Activated naive CD4-positive, alpha-beta T cell treated with Interleukin-2 at 50 U/mL for 16 hours (primary cell): ENCODE measurements around the gene B4GALT5.
A peak's percentile ranks its signal among the peaks of the same experiment; 100 is the strongest.
"Not testable (repeated sequence)": the region's sequence is repeated elsewhere in the genome, so short reads cannot be mapped to it uniquely, and the experiment has no call there.

Experiments
- DNase-seq: peaks from one replicate; pipeline ENCODE4 v3.0.0-alpha.2; 2020

Gene B4GALT5

DNA sequence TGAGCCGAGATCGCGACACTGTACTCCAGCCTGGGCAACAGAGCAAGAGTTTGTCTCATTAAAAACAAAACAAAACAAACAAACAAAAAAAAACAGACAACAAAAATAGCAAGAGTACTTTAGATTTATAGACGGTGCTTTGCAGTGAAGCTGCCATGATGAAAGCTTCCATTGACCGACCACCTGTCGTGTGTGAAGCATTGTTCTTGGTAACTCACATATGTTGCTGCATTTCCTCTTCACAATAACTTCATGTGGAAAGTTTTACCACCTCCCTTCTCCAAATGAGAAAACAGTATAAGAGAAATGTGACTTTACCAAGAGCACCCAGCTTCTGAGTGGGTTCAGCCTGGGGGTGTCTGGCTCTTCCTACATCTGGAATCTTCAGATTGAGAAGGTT lies 89.4 kb downstream of the B4GALT5 start:
- no peak for DNase-seq

DNA sequence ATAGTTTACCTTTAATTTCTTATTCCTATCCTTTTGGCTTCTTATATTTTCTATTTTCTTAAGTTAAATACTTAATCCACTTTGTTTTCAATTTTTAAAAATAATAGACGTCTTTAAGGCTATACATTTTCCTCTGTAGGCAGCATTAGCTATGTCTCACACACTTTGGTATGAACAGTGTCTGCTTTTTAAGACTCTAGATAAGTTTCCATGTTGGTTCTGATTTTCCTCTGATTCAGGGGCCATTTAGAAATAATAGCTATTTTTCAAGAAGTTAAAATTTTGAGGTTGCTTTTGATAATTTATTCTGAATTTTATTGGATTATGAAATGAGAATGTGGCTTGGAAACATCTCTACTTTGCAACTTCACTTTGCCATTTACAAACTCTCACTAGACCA lies 91.4 kb downstream of the B4GALT5 start:
- no peak for DNase-seq

DNA sequence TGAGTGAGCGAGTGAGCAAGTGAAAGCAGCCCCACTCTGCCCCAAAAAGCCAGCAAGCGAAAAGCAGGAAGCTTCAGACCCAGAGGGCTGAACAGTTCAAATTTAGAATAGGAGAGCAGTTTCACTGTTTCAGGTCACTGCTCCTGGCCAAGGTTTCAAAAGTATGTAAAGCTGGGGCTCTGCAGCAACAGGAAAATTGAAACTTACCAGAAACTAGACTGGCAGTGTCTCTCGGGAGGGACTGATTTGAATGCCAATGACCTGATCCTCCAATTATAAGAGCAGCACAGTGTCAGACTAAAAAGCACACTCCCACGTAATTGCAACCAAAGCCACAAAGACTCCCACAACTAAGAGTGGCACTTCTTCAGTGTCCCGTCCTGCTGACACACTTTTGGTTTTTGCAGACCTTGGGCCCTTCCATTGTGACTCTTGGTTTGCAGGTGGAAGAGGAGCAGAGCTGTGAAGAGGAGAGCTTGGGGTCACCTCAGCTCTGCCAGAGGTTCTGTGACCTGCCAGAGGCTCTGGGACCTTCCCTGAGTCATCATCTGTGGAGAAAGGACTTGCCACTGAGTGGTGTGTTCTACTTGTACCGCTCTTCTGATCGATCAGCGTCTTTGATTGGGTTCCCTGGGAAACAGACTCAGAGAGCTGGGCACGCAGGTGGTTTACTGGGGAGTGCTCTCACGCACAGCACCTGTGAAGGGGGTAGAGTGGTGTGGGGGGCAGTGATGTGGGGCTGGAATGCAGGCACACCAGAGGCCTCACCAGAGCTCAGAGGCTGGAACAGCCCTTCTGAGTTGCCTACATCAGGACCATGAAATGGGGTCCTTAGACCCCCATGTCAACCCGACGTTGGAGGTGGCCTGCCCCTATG lies 93.1 kb downstream of the B4GALT5 start:
- DNase-seq, result peak; percentile 32

DNA sequence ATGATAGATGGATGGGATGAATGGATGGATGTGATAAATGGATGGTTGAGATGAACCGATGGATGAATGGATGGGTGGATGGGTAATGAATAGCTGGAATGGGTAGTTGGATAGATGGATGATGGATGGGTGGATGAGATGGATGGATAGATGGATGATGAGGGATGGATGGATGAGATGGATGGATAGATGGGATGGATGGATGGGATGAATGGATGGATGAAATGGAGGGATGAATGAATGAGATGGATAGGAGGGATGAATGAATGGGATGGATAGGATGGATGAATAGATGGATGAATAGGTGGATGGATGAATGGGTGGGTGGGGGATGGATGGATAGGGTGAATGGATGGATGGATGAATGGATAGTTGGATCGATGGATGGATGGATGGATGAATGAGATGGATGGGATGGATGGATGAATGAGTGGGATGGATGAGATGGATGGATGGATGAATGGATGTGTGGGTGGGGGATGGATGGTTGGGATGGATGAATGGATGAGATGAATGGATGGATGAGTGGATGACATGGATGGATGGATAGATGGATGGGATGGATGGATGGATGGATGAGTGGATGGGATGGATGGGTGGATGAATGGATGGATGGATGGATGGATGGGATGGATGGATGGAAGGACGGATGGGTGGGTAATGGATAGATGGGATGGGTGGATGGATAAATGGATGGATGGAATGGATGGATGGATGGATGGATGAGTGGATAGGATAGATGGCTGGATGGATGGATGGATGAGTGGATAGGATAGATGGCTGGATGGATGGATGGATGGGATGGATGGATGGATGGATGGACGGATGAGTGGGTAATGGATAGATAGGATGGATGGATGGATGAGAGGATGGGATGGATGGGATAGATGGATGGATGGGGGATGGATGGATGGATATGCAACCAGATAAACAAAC lies 94.3 kb downstream of the B4GALT5 start:
- DNase-seq, result no peak

DNA sequence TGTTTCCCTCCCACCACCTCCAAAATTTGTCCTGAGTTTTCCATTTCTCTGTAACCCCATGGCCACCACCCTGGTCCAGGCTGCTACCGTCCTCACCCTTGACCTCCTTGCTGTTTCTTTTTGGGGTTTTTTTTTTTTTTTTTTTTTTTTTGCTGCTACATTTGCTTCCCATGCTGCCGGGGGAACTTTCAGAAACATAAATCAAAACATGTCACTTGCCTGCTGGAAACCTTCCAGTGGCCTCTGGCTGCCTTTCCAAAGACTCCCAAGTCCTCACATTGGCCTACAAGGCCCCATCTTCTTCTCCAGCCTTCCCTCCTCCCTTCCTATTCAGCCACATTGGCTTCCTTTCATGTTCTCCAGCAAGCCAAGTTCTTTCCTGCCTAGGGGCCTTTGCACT lies 95.4 kb downstream of the B4GALT5 start:
- DNase-seq, result no peak

DNA sequence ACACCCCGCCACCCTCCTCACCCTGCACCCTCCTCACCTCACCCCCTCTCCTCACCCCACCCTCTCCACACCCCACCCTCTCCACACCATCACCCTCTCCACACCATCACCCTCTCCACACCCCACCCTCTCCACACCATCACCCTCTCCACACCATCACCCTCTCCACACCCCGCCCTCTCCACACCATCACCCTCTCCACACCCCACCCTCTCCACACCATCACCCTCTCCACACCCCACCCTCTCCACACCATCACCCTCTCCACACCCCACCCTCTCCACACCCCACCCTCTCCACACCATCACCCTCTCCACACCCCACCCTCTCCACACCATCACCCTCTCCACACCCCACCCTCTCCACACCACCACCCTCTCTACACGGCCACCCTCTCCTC lies 96.3 kb downstream of the B4GALT5 start:
- DNase-seq, result not testable (repeated sequence)

DNA sequence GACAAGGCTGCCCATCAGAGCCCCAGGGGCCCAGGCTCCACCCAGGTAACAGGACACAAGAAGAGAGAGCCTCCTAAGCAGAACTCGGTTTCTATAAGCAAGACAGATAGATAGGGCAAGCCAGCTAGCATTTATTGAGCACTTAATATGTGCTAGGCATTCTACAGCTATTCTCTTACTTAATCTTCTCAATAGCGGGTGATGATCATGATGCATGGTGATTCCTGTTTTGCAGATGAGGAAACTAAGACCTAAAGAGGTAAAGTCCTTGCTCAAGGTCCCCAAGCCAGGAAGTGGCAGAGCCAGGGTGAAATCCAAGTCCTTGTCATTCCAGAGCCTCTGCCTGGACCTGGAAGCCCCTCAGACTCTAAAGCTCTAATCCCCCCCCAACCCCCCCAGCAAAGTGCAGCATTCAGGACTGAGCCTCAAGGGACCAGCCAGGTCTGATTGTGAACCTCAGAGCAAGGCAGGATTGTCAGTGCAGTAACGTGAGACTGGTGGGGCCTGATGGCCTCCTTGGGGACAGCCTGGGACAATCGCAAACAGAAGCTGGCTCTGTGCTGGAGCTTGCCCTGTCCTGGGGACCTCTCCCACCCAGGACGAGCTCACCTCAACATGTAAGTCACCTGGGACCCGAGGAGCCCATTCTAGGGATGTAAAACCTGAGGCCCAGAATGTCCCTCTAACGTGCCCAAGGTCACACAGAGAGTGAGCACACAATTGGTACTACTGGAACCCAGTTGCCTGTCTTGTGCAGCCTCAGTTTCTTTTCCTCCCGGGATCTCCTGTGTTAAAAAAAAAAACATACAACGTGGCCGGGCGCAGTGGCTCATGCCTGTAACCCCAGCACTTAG lies 97.3 kb downstream of the B4GALT5 start:
- no peak for DNase-seq

DNA sequence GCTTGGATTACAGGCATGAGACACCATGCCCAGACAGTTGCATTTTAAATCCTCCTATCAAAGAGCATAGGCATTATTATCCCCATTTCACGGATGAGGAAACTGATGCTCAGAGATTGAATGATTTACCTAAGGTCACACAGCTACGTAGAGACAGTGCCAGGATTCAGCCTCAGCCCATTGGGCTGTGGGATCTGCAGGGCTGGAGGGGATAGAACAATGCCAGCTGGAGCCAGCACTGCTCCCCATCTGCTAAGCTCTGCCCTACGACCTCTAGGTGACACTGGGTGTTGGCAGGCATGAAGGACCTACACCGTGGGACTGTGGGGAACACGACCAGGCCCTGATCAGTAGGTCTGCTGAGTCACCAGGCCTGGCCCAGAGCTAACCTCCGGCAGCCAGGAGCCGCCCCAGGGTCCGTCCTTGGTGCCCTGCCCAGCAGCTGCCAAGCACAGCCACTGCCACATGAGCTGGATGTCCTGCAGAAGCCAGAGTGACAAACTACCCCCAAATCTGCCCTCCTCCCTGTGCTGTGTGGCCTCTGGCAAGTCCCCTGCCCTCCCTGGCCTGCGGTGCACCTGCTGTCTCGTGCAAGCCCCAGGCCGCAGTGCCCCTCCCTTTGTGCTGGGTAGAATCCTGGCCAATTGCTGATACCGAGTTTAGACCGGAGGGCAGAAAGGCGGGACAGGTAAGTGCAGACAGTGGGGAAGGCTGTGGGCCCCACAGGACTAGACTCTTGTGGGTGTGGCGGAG lies 98.1 kb downstream of the B4GALT5 start:
- DNase-seq, result no peak

DNA sequence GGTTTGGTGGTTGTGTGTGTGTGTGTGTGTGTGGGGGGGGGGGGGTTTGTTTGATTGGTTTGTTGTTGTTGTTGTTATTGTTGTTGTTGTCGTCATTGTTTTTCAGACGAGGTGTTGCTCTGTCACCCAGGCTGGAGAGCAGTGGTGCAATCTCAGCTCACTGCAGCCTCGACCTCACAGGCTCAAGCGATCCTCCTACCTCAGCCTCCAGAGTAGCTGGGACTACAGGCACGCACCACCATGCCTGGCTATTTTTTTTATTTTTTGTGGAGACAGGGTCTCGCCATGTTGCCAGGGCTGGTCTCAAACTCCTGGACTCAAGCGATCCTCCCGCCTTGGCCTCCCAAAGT lies 98.7 kb downstream of the B4GALT5 start:
- not testable (repeated sequence) for DNase-seq

DNA sequence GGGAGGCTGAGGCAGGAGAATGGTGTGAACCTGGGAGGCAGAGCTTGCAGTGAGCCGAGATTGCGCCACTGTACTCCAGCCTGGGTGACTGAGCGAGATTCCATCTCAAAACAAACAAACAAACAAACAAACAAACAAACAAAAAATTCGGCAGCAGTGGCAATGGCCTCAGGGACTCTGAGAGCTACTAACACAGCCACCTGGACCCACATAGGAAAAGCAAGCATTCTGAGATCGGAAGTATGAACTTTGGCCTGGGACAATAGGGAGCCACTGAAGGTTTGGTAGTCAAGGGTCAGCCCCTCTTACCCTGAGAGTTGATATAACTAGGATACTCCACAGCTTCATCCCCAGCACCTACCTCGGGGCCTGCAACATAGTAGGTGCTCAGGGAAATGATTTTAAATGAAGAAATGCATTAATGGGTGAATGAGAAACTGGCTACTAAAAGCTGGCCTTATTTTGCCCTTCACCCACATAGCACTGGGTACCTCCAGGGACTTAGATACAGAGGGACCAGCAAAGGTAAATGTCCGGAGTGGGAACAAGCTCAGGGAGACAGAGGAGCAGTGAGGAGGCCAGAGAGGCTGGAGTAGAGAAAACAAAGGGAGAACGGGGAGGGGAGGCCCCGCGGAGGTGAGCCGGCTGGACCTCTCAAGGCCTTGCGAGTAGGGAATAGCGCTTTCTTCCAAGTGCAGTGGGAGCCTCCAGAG lies 99.2 kb downstream of the B4GALT5 start:
- DNase-seq, result no peak

DNA sequence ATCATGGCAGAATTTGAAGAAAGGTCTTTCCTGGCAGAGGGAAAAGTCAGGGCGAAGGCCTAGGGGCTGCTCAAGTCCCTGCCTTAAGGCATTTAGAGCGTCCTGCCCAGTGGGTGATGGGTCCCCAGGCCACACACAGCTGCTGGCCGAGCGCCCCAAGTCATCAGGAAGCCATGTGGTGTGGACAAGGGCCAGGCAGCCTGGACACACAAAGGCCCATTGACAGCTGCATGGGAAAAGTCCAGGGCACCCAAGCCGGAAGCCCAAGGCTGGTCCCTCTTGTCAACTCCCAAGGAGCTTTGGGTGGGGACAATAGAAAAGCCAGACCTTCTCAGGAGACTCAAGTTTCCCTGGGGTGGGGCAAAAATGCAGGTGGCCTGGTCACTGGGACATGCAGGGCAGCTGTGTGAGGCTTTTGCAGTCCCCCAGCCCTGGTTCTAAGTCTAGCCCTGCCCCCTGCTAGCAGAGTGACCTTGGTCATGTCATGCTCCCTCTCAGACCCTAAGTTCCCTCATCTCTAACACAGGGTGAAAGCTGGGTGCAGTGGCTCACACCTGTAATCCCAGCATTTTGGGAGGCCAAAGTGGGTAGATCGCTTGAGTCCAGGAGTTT lies 101.4 kb downstream of the B4GALT5 start:
- DNase-seq, result no peak

DNA sequence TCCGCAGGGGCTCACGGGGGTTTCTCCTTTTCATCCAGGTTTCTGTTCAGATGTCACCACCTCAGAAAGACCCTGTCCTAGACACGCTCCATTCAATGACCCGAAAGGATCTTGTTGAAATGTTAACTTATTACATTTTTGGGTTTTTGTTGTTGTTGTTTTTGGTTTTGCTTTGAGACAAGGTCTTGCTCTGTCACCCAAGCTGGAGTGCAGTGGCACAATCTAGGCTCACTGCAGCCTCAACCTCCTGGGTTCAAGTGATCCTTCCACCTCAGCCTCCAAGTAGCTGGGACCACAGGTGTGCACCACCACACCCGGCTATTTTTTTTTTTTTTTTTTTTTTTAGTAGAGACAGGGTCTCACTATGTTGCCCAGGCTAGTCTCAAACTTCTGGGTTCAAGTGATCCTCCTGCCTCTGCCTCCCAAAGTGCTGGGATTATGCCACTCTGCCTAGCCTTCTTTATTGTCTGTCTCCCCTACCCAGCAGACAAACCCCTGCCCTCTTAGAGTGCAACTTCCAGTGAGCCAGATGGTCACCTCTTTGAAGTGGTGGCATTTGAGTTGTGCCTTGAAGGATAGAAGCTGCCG lies 102.0 kb downstream of the B4GALT5 start:
- not testable (repeated sequence) for DNase-seq

DNA sequence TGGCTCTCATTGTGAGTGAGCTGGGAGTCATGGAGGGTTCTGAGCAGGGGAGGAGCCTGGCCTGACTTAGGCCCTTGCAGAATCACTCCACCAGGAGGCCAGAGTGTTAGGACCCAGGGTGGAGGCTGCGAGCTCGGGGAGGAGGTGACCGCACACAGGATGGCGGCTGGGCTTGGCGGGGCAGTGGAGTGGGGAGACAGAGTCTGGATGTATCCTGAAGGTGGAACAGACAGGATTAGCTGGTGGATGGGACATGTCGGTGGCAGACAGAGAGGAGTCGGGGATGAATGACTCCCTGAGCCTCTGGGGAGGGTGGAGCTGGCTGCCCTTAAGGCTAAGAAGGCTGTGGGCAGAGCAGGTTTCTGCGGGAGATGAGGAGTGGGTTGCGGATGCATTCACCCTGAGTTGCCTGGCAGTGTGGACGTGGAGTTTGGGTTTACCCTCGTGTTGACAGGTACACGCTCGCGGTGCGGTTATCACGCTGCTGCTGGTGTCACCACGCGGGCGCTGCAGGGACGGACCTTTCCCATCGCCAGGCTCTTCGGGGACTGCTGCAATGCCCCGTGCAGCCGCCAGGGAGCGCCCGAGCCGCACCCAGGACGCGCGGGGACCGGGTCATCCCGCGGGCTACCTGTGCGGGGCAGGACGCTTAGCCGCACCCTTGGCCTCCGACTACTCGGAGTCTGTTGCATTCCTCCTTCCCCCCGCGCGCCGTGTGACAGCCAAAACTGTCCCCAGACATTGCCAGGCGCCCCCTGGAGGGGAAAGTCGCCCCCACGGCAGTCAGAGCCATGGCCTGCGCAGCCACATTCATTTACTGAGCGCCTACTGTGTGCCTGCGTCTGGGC lies 102.8 kb downstream of the B4GALT5 start:
- DNase-seq, result peak; percentile 81

DNA sequence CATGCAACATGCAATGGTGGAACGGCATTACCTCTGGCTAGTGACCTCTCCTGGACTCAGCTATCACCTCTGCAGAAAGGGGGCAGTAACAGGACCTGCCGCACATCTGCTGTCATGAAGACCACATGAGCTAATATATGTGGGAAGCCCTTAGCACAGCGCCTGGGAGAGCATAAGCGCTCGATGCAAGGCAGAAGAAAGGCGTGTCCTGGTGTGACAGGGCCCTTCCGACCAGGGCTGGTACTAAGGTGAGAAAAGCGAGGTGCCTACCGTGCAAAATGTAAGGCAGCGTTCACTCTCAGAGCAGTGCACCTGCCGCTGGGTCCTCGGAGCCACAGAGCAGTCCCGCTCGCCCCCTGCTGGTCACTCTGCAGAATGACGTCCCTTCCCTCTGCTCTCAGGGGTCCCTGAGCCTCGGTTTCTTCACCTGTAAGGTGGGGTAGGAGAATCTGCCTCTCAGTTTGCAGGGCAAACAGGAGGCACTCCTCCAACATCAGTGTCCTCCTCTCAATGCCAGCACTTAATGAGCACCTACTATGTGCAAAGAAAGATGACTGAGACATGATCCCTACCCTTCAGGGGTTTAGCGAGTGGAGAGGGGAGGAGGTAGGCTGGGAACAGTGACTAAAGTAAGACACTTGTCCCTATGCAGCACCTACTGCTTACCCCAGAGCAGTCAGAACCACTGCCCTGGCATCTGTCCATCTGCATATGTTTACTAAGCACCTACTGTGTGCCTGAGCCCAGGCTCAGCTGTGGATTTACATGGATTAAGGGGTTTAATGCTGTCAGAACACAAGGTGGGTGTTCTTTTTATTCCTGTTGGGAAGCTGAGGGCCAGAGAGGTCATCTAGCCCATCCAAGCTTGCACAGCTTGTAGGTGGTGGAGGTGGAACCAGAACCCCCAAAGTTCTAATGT lies 104.7 kb downstream of the B4GALT5 start:
- peak; percentile 77 for DNase-seq

DNA sequence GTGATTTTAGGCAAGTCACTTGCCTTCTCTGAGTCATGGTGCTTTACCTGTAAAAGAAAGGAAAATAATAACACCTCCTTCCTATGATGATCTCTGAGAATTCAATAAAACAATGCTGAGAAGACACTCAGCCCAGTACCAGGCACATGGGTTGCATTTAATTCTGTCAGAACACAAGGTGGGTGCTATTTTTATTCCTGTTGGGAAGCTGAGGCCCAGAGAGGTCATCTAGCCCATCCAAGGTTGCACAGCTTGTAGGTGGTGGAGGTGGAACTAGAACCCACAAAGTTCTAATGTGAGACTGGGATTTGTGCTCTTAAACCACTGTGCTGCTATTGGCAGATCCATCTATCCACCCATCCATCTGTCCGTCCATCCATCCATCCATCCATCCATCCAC lies 106.1 kb downstream of the B4GALT5 start:
- DNase-seq, result no peak

DNA sequence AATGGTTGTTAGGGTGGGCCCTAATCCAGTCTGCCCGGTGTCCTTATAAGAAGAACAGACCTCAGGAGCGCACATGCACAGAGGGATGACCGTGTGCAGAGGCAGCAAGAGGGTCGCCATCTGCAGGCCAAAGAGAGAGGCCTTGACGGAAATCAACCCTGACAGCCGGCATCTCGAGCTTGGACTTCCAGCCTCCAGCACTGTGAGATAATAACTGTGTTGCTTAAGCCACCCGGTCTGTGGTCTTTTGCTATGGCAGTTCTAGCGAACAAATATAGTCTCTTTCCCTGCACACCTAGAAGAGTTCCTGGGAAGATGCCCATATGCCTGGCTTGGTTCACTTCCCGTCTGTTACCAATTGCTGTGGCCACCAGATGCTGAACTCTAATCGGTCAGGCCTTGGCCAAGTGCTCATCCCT lies 110.5 kb downstream of the B4GALT5 start:
- no peak for DNase-seq

DNA sequence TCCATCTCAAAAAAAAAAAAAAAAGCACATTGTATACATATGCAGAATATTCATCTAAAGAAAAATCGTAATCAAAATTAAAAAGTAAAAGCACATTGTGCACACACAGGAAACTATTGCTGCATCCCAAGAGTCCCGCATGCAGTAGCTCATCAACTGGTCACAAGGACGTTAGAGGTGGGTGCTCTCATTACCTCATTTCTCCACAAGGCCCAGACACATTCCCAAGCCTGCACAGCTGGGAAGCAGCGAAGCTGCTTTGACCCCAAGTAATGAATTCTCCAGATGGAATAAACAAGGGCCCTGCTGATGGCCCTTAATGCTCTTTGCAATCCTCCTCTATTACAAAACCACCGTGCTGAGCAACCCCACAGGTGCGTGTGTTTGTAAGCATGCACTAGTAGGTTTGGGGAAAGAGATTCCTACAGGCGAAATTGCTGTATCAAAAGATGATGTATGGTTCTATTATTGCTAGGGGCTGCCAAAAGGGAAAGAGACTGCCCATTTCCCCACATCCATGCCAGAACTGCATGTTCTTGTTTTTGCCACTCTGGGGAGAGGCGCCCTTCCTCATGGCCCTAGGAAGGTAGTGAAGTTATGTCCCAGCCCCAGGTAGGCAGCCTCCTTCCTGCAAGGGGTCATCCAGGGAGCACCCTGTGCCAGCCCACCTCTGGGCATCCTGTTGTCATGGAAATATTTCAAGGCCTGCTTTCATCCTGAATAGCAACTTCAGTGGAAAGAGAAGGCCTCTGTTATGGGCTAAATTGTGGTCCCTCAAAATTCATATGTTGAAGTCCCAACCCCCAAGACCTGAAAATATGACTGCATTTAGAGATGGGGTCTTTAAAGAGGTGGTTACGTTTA lies 111.1 kb downstream of the B4GALT5 start:
- no peak for DNase-seq
